GM19043 (cell line): ENCODE measurements around the gene TTI1.
"Not testable (repeated sequence)": the region's sequence is repeated elsewhere in the genome, so short reads cannot be mapped to it uniquely, and the experiment has no call there.

Source experiments
- ATAC-seq: cut with Tn5 transposase; IDR thresholded peaks from one replicate; pipeline ENCODE4 v1.9.1; 2021; ENCODE audit warnings: low read depth; ENCODE audit not compliant: unreplicated experiment

TTI1 gene

DNA sequence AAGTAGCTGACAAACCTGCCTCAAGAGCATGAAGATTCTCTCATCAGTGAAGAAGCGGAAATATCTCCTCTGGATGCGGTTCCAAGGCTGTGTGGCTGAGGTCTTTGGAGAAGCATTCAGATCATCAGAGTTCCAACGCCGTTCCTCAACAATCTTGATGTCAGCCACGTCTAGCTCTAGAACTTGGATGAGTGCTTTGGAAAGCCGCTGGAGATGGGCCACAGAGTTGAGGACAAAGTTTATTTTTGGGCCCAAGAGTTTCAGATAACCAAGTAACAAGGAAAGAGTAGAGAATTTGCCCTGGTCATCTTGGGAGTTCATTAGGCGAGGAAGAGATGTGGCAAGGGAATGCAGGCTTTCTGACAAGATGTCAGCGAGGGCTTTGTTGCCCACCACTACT lies 20.9 kb downstream of the TTI1 start:
- no peak for ATAC-seq

DNA sequence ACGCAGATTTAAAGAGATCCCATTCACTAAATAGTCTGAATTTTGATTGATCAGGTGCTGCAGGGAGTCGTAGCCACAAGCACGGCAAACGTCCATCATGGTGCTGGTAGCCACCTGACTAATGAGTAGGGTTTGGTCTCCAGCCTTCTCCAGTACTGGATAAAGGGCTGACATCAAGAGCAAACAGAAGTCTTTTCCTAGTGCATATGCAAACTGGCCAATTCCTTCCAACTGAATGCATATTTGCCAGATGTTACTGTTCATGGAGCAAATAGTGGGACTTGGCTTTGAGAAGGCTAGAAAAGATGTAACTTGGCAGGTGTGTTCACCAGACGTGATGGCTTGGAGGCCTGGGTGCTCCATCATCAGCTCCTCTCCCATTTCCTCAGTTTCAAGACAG lies 21.6 kb downstream of the TTI1 start:
- no peak for ATAC-seq

DNA sequence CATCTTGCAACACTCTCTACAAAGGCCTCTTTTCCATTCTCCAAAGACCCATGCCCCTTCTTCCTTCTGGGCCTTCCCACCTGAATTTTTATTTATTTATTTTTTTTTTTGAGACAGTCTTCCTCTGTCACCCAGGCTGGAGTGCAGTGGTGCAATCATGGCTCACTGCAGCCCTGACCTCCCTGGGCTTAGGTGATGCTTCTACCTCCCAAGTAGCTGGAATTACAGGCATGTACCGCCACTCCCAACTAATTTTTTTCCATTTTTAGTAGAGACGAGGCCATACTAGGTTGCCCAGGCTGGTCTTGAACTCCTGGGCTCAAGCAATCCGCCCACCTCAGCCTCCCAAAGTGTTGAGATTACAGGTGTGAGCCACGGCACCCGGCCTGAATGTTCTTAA lies 23.8 kb downstream of the TTI1 start:
- not testable (repeated sequence) for ATAC-seq

DNA sequence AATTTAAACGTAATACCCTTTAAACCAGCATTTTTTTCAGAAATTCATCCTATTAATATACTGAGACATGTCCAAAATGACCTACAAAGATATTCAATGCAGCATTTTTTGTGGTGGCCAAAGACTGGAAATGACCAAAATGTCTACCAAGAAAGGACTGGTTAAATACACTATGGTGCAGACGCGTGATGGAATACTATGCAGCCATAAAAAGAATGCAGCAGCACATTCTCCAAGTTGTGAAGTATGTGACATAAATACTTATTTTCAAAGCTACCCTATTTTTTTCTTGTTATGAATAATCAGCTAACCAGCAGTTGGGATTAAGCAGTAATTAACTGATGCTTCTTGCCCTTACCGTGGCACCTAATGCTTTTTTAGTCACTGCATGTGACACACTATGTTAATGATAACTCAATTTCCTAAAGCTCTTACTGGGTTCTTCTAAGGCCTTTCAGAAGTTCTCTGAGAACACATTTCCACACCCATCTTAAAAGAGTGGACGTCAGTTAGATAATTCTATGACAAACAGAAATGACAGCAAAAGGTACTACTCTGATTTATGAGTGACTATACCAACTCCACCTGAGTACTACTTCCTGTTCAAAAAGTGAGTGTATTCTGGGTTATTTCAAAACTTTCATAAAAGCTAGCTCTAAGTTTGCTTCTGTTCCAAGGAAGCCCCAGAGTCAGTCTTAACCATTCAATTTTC lies 24.9 kb downstream of the TTI1 start:
- no peak for ATAC-seq

DNA sequence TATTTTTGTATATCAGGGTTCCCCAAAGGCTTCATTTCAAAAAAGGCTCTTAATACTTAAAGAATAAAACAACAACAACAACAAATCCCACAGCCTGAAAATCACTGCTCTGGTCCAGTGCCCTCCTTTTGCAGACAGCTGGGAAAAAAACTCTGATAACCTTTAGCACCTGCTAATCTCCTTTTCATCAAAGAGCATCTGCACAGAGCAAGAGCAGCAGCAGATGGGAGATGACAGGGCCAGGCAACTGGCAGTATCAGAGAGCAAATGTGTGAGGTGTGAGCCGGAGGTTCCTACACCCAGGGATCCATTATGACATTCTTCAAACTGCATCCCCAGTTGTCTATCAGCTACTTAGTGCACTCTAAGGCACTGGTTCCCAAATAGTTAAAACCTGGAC lies 25.7 kb downstream of the TTI1 start:
- ATAC-seq, result no peak

DNA sequence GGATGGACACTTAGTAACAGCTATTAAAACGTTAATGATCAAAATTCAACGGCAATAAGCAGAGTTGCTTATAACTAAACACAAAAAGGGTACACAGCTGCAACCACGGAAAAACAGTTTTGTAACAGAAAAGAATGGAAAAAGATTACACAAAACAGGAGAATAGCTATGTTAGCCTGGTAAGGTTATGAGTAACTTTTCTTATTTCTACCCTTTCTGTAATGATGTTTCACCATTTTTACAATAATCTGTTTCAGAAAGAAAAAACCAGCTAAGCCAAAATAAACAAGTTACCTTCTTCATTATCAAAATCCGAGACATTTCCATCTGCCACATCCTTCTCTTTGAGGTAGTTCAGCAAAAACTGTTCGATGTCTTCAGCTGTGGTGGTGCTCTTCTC lies 27.4 kb downstream of the TTI1 start:
- no peak for ATAC-seq

DNA sequence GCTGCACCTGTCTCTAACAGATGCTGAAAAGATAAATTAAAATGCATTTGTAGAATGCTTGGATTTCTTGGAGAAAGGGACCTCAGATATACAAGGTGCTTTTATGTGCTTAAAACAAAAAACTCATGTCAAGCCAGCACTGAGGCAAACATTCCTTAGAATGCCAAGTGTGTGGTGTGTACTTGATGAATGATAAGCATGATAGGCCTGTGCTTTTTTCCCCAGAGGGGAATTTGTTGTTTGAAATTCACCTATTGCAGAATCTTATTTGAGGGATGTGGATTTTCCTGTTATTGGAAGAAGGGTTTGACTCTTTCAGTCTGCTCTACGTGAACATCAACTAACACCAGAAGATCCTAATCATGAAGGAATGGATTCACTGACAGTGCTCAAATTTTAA lies 28.8 kb downstream of the TTI1 start:
- no peak for ATAC-seq

DNA sequence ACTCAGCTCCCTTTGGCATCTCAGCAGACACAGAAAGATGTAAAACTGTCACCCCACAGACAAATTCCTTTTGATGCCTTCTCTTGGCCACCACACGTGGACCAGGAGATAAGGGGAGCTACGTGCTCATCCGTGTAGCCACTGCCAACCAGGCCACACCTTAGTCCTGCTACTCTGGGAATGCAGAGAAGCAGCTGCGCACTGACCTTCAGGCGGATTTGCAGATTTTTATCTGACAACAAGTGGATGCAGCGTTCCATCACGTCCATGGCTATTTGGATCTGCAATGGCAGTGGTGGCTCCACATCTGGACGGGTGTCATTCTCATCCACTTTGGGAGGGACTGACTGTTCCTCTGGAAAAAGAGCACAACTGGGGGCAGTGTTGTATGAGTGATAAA lies 30.8 kb downstream of the TTI1 start:
- ATAC-seq, result no peak

DNA sequence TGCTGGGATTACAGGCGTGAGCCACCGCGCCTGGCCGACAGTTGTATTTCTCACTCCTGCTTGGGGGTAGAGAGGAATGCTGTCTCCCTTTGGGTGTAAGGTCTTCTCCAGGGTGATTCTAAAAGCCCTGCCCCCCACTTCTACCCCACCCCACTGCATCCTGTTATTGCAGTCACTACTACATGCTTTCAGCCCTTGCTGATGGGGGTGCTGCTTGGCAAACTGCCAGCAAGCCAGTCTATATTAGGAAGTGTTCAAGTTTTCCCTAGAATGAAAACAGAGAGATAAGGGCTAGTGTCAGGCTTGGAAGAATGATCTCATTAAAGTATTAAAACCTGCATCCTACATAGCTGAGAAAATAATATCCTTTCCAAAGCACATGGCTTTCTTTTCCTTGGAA lies 31.3 kb downstream of the TTI1 start:
- ATAC-seq, result no peak

DNA sequence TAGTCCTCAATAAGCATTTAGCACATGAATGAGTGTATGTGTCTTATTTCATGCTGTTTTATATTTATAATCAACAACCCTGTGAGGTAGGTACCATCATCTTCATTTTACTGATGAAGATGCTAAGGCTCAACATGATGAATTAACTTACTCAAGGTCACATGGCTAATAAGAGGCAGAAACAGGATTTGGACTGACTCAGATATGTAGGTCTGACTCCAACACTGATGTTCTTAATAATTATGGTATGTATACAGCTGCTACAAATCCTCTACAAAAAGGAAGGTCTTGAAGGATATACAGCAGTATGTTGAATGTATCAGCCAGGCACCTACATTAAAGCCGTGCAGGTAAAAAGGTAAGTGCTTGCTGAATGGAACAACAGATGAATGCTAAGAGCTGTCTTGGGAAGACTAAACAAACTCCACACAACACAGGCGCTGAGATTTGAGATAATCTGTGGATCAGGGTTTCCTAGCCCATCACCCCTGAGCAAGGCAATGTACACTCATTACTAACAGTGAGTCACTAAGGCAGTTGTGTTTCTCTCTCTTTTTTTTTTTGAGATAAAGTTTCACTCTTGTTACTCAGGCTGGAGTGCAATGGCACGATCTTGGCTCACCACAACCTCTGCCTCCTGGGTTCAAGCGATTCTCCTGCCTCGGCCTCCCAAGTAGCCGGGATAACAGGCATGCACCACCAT lies 31.9 kb downstream of the TTI1 start:
- ATAC-seq, result no peak

DNA sequence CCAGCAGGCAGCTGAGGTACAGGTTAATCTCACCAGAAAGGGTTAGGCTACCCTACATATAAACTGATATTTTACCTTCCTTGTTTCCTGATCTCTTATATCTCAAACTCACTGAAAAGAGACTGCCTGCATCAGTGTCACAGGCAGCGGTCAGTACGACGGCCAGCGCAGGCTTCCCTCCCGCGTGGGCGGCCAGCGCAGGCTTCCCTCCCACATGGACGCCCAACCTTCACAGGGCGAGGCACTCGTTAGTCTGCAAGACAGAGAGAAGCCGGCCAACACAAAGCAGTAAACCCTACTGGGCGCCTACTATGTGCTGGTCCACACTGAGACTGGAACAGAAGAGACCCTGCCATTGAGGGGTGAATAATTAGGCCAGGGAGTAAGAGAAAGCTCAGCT lies 33.0 kb downstream of the TTI1 start:
- ATAC-seq, result no peak

DNA sequence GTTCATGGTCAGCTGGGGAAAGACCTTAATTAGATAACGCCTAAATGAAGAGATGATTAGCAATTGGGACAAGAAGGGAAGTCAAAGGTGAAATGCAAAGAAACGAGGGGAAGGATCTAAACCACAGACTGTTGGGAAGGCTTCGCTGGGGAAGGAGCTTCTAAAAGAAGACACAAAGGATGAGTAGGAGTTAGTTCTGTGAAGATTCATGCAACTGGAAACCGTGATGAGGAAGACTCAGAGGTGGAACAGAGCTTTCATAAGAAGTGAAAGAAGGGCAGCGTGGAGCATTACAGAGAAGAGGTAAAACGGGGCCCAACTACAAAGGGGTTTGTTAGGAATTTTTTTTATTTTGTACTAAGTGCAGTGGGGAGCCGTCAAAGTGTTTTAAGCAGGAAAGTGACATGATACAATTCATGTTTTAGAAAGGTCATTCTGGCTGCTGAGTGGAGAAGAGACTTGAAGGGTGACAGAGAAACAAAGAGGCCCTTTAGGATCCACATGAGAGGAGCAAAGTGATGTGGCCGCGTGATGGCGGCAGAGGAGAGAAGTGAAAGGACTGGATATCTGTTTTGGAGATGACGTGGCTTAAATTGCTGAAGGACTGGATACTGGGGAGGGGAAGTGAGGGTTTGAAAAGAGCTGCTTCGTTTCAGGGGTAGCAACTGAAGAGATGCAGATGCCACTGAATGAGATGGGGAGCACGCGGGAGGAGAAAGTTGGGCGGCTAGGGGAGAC lies 33.6 kb downstream of the TTI1 start:
- ATAC-seq, result no peak

DNA sequence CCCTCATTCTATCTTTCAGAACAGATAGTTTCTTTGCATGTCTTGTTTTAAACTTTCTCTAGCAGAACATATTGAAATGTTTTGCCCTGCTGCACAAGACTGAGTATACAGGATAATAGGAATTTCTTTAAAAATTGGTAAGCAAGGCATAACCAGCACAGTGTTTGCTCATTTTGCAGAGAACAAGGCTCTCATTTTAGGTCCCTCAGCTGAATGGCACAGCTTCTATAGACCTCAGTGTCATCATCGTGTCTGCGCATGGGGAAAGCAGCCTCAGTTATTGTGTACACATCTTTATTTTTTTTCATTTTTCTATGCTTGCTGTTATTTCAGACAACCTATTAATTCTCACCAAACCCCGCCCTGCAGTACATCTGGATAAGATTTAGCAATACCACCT lies 35.7 kb downstream of the TTI1 start:
- ATAC-seq, result no peak

DNA sequence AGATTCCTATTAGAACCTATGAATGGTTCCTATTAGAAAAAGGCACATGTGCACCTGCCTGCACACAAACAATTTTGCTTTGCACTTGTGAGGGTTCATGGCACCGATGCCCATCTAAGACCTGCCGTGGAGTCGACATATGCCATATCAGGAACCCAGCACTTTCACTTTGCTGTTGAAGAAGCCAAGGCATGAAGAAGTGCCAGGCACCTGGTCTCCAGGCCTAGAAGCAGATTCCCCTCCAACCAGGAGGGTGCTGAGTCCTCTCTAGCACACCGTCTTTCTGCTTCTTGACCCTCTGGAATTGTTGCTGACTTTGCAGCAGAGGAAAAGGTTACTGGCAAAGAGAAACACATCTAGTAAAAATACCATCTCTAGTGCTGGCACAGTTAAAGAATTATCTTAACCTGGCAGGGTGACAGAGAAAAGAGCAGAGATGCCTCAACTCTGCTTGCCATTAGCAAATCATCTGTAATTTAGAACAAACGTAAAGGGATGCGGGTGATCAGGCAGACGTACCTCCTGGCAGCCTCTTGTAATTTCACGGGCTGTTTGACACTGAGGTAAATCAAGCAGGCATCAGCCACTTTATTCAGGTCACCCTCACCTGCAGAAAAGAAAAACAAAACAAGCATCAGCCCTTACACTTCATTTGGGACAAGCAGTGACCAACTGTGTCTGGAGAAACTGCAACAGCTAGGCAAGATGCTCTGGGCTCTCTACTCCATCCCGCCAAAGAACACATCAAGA lies 37.2 kb downstream of the TTI1 start:
- no peak for ATAC-seq

DNA sequence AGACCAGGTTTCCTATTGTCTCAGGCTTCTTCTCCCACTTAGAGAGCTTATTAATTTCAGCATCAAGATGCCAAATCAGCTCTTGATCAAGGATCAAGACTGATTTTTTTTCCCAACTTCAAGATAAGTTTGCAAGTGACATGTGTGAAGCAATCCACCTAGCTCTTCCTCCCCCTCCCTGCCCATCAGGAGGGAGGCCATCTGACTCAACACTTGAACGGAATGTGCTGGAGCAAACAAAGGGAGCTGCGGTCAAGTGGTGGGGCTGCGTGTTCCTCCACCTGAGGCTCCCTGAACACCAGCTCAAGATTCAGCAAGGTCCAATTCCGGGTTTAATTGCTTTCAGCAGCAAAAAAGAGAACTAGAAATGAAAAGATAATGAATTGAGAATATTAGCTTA lies 38.7 kb downstream of the TTI1 start:
- no peak for ATAC-seq

DNA sequence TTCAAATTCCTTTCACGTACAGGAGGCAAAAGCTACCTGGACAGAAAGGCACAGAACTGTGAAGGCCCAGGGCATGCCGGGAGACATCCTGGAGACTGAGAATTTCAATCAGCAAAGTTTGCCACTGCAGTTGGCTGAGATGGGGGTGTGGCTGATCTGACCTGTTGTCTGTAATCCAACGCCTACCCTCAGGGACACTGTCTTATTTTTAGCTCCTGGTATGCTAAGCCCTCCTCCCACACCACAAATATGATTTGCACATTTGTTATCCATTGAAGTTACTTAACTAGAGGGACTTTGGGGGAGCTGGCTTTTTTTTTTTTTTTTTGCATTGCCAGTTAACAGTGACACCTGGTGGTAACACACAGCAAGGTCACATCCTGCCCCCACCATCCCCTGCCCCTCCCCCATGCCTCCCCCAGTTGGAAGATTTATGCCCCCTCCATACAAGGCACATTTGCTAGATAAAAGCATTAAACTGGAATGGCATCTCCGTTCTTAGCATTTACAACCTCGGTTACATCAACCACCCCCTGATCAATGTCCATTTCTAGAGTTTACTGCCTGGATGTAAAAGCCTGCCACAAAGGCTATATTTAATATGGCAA lies 40.4 kb downstream of the TTI1 start:
- no peak for ATAC-seq

DNA sequence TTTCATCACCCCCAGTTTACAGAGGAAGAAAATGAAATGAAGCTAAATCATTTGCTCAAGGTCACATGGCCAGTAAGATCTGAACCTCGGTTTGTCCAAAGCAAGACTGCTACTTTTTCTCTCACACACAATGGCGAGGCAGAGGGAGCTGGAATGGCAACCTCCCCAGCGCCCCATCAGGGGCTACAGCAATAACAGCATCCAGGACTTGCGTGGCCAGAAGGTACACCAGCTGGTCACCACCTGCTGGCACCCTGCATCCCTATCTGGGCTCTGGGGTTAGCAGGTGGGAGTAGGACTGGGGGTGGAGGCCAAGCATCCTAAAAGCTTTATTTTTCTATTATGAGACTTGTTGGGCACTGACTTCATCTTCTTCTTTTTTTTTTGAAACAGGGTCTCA lies 41.3 kb downstream of the TTI1 start:
- ATAC-seq, result no peak

DNA sequence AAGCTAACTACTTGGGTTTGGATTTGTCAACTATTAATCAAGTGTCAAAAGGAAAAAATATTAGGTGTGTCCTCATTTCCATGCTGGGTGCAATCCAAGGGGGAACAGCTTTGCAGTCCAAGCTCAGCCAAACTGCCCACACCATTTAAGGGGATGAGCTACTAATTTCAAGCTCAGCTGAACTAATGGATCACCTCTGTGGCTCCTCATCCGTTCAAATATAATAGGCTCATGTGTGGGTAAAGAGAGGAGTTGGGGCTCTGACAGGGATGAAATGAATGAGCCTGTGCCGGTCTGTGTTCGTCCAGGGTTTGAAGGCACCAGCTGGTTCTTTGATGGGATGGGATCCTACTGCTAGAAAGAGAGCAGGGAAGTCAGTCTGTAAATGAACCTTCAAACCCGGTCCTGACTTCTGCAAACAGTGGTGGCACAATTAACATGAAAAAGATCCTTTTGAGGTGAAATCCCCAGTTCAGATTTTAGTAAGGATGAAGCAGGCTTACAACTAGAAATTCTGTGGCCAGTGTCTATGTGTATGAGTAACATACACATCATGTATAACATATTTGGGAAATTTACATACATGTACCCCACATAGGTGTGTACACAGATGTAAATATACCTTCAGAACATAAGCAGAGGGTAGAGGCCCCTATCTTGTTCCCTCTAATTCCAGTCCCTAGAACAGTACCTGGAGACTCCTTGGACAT lies 41.9 kb downstream of the TTI1 start:
- no peak for ATAC-seq

DNA sequence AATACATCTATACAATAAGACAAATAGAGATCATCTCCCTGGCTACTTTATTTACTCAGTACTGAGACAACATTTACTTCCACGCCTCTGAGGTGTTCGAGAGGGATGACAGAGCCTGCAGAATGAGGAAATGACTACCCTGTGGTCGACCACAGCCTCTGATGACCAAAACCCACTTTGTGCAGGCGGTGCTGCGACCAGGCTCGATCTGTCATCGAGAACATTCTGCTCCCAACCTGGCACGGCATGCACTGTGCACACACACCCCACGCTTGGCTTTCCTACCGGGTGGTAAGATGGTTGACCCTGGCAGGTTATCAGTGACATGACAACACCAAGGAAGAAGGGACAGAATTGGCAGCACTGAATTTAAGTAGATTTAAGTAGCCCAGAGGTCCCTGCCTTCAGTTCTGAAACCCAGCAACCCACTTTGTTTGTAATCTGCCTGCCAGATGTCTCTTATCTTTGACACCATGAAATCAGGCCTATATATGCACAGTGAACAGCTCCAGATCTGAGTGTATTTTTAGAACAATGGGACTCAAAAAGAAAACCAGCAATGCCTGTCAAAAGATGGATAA lies 42.6 kb downstream of the TTI1 start:
- peak; percentile 91 for ATAC-seq
